ENCODE measurements around the gene EEF1AKMT3.

The EEF1AKMT3 gene

GRCh38 chr12:57821474-57822214 lies 49.2 kb downstream of the EEF1AKMT3 start:
- TF ChIP-seq CTCF (conservative IDR thresholded peaks at IDR 0.05), result no peak
- no peak for TF ChIP-seq ZFX (IDR thresholded peaks at IDR 0.05)

GRCh38 chr12:57822392-57823130 lies 50.1 kb downstream of the EEF1AKMT3 start:
- no peak overlapping the region for H3K27ac ChIP-seq
- TF ChIP-seq ZFX (IDR thresholded peaks at IDR 0.05), result no peak
- TF ChIP-seq CTCF (conservative IDR thresholded peaks at IDR 0.05), result no peak

More at GRCh38 chr12:57821474-57822214, 49.2 kb downstream of the EEF1AKMT3 start:
- no peak overlapping the region for H3K27ac ChIP-seq

- H3K27ac ChIP-seq, result no peak overlapping the region
- TF ChIP-seq CTCF (conservative IDR thresholded peaks at IDR 0.05), result no peak
- no peak for TF ChIP-seq ZFX (IDR thresholded peaks at IDR 0.05)
These were observed 50.9 kb downstream of the EEF1AKMT3 start for GRCh38 chr12:57823131-57823907.

- no peak overlapping the region for H3K27ac ChIP-seq
- TF ChIP-seq CTCF (conservative IDR thresholded peaks at IDR 0.05) (no peak), ZFX (IDR thresholded peaks at IDR 0.05) (no peak)
These were observed 51.7 kb downstream of the EEF1AKMT3 start for GRCh38 chr12:57823908-57824640.

- H3K27ac ChIP-seq, result no peak overlapping the region
- TF ChIP-seq CTCF (conservative IDR thresholded peaks at IDR 0.05) (no peak), ZFX (IDR thresholded peaks at IDR 0.05) (no peak)
These were observed 53.0 kb downstream of the EEF1AKMT3 start for GRCh38 chr12:57825451-57825850.

GRCh38 chr12:57826400-57826799 lies 54.0 kb downstream of the EEF1AKMT3 start:
- no peak overlapping the region for H3K27ac ChIP-seq
- no peak for TF ChIP-seq CTCF (conservative IDR thresholded peaks at IDR 0.05)
- no peak for TF ChIP-seq ZFX (IDR thresholded peaks at IDR 0.05)
